EL (cell line): ENCODE data around the gene NRP1.

Experiments used
- DNase-seq: peaks from one replicate; pipeline ENCODE4 v3.0.0-alpha.2; 2016

NRP1 gene

GRCh38 chr10:33201056-33201780 lies 133.2 kb downstream of the NRP1 start:
- DNase-seq = no peak

- DNase-seq = peak; percentile 55
Measured at GRCh38 chr10:33199731-33200232, 134.7 kb downstream of the NRP1 start.

GRCh38 chr10:33198610-33199009 lies 135.9 kb downstream of the NRP1 start:
- DNase-seq = no peak

- DNase-seq = no peak
Measured at GRCh38 chr10:33196710-33197491, 137.6 kb downstream of the NRP1 start.

- DNase-seq = no peak
Measured at GRCh38 chr10:33196377-33196706, 138.1 kb downstream of the NRP1 start.

GRCh38 chr10:33195608-33196376 lies 138.7 kb downstream of the NRP1 start:
- DNase-seq = peak; percentile 18

- peak; percentile 67 for DNase-seq
Measured at GRCh38 chr10:33193701-33194521, 140.6 kb downstream of the NRP1 start.

- peak; percentile 88 for DNase-seq
Measured at GRCh38 chr10:33193057-33193700, 141.3 kb downstream of the NRP1 start.

- DNase-seq = no peak
Measured at GRCh38 chr10:33192190-33192589, 142.3 kb downstream of the NRP1 start.

GRCh38 chr10:33190406-33190805 lies 144.1 kb downstream of the NRP1 start:
- no peak for DNase-seq

GRCh38 chr10:33189808-33190207 lies 144.7 kb downstream of the NRP1 start:
- no peak for DNase-seq

- no peak for DNase-seq
Measured at GRCh38 chr10:33189363-33189762, 145.1 kb downstream of the NRP1 start.

GRCh38 chr10:33187427-33187999 lies 147.0 kb downstream of the NRP1 start:
- no peak for DNase-seq

GRCh38 chr10:33186150-33186549 lies 148.3 kb downstream of the NRP1 start:
- no peak for DNase-seq

- peak; percentile 56 for DNase-seq
Measured at GRCh38 chr10:33183655-33184054, 150.8 kb downstream of the NRP1 start.

- DNase-seq = no peak
Measured at GRCh38 chr10:33180921-33181320, 153.5 kb downstream of the NRP1 start.

GRCh38 chr10:33180390-33180789 lies 154.1 kb downstream of the NRP1 start:
- peak; percentile 24 for DNase-seq

GRCh38 chr10:33179067-33179466 lies 155.4 kb downstream of the NRP1 start:
- DNase-seq = no peak

- no peak for DNase-seq
Measured at GRCh38 chr10:33178026-33178755, 156.3 kb downstream of the NRP1 start.

GRCh38 chr10:33176688-33177087 lies 157.8 kb downstream of the NRP1 start:
- no peak for DNase-seq
